ENCODE data around the gene TAF1B. TPM values are rescaled to one million over a fixed set of nuclear protein-coding genes. Genes with fewer than 3 reads are reported as not detected.

Gene TAF1B
- total RNA-seq, 1 experiment from 2014 or later: 35.2 TPM

GRCh38 chr2:9836517-9836916 lies 6.8 kb upstream of the TAF1B start:
- Histone ChIP-seq H3K27me3 (ENCODE audit: control insufficient read depth, insufficient read depth, low read length) (no peaks in the 10 kb centered on the region), H3K27ac (ENCODE audit: low read length) (no peak overlapping the region), H3K36me3 (ENCODE audit: control insufficient read depth, insufficient read depth, low read length) (no peaks in the 10 kb centered on the region), H3K4me1 (ENCODE audit: control insufficient read depth, insufficient read depth, low read length) (no peaks in the 10 kb centered on the region), H3K9me3 (ENCODE audit: control insufficient read depth, insufficient read depth, low read depth, low read length) (no peaks in the 10 kb centered on the region), H3K4me3 (ENCODE audit: low read depth in 2 of 2, low read length in 2 of 2) (no peak overlapping the region)
- POLR2A ChIA-PET: interaction anchor here (0.6 kb wide), 1 partner anchor 12 kb away, joined by 3 read pairs; no protein-coding TSS in a partner anchor
- intact Hi-C loops (cut with micrococcal nuclease; ENCODE audit: unreplicated experiment): no loop called here
- BruUV-seq (replicated peaks): no TSS peak
- no peak for ATAC-seq
- in situ Hi-C loops (cut with HindIII; ENCODE audit: low pct_unique_long_range_greater_than_20kb, low sequenced_read_pairs): no loop called here
- TF ChIP-seq REST (IDR thresholded peaks at IDR 0.05; ENCODE audit: insufficient read depth in 1 of 2, low read depth in 2 of 2, low read length in 1 of 2): no peak
- TF ChIP-seq POLR2AphosphoS5 (IDR thresholded peaks at IDR 0.05; ENCODE audit: low read depth, low read length): no peak
- no peak for TF ChIP-seq CTCF (IDR thresholded peaks at IDR 0.05)
- no peak for DNase-seq (ENCODE audit: low read depth, low spot score)
- CTCF ChIA-PET: interaction anchor here (0.6 kb wide), 1 partner anchor 221 kb away, joined by 3 read pairs; no protein-coding TSS in a partner anchor

DNA sequence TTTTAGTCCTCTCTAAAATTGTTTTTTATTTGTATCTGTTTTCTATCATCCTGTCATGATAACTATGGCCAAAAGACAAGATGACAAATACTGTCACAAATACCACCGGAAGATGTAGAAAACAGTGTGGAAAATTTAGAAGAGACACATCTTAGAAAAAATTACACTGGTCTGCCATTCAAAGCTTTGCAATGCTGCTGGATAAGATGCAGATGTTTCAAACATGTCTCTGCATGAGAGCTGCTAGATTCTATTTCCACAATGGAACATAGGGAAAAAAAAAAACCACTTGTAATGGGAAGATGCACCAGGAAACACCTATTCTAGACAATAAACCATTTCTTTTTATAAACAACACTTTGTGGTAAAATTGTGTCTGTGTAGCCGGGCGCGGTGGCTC lies 5.8 kb upstream of the TAF1B start:
- intact Hi-C loops (cut with micrococcal nuclease; ENCODE audit: unreplicated experiment) (no loop called here), in situ Hi-C loops (cut with HindIII; ENCODE audit: low pct_unique_long_range_greater_than_20kb, low sequenced_read_pairs) (no loop called here)
- H3K27me3 ChIP-seq (ENCODE audit: control insufficient read depth, insufficient read depth, low read length): no peaks in the 10 kb centered on the region
- no peaks in the 10 kb centered on the region for H3K9me3 ChIP-seq (ENCODE audit: control insufficient read depth, insufficient read depth, low read depth, low read length)
- TF ChIP-seq TCF7L2 (IDR thresholded peaks at IDR 0.05; ENCODE audit: low read depth, low read length): no peak
- TF ChIP-seq REST (IDR thresholded peaks at IDR 0.05; ENCODE audit: insufficient read depth in 1 of 2, low read depth in 2 of 2, low read length in 1 of 2): no peak
- TF ChIP-seq SIN3A (IDR thresholded peaks at IDR 0.05; ENCODE audit: borderline replicate concordance, insufficient read depth, low read depth, low read length): no peak
- no TSS peak for BruUV-seq (replicated peaks)
- DNase-seq (ENCODE audit: low read depth, low spot score) (no peak), ATAC-seq (no peak)
- H3K4me3 ChIP-seq (ENCODE audit: low read depth in 2 of 2, low read length in 2 of 2): no peak overlapping the region
- no peak overlapping the region for H3K27ac ChIP-seq (ENCODE audit: low read length)
- ChIA-PET POLR2A (interaction anchor here (0.6 kb wide), 1 partner anchor 18 kb away, joined by 4 read pairs; no protein-coding TSS in a partner anchor), CTCF (interaction anchor here (0.6 kb wide), 1 partner anchor 53 kb away, joined by 5 read pairs; no protein-coding TSS in a partner anchor)
- peaks cover 1% of the 10 kb centered on the region; the same call in 1 of the 2 replicates for H3K4me1 ChIP-seq (ENCODE audit: control insufficient read depth, insufficient read depth, low read length)
- no peaks in the 10 kb centered on the region for H3K36me3 ChIP-seq (ENCODE audit: control insufficient read depth, insufficient read depth, low read length)
